ENCODE results near the gene RUFY2.
"Not testable (repeated sequence)": the region's sequence is repeated elsewhere in the genome, so short reads cannot be mapped to it uniquely, and the experiment has no call there.

RUFY2 gene

GRCh38 chr10:68327889-68328786, 78.9 kb downstream of the RUFY2 start:
- DNase-seq (ENCODE audit: low read depth in 2 of 2) = no peak

DNA sequence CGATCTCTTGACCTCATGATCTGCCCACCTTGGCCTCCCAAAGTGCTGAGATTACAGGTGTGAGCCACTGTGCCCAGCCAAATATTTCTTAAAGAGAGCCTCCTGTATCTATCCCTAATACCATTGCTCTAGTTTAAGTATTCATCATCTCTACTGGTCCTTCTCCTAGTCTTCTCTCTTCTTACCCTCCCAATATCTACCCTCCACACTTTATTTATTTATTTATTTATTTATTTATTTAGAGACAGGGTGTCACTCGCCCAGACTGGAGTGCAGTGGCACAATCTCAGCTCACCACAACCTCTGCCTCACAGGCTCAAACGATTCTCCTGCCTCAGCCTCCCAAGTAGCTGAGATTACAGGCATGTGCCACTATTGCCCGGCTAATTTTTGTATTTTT, 82.7 kb downstream of the RUFY2 start:
- not testable (repeated sequence) for DNase-seq (ENCODE audit: low read depth in 2 of 2)

DNA sequence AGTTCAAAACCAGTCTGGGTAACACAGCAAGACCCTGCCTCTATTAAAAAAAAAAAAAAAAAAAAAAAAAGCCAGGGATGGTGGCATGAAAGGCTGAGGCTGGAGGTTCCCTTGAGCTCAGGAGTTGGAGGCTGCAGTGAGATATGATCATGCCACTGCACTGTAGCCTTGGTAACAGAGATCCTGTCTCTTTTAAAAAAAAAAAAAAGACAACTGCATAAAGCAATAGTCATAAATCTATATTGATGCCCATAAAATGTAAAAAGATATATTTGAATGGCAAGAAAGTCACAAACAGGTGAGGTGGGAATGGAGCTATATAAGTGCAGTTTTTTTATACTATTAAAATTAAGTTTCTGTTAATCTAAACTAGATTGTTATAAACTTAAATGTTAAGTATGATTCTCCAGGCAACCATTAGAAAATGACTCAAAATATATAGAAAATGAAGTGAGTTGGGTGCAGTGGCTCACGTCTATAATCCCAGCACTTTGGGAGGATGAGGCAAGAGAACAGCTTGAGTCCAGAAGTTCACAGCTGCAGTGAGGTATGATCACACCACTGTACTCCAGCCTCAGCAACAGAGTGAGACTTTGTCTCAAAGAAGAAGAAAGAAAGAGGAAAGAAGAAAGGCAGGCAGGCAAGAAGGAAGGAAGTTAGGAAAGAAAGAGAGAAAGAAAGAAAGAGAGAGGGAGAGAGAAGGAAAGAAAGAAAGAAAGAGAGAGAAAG, 88.6 kb downstream of the RUFY2 start:
- no peak for DNase-seq (ENCODE audit: low read depth in 2 of 2)

- DNase-seq (ENCODE audit: low read depth in 2 of 2) = no peak
Measured at GRCh38 chr10:68315582-68315981, 91.5 kb downstream of the RUFY2 start.

- not testable (repeated sequence) for DNase-seq (ENCODE audit: low read depth in 2 of 2)
Measured at GRCh38 chr10:68314930-68315329, 92.1 kb downstream of the RUFY2 start.

DNA sequence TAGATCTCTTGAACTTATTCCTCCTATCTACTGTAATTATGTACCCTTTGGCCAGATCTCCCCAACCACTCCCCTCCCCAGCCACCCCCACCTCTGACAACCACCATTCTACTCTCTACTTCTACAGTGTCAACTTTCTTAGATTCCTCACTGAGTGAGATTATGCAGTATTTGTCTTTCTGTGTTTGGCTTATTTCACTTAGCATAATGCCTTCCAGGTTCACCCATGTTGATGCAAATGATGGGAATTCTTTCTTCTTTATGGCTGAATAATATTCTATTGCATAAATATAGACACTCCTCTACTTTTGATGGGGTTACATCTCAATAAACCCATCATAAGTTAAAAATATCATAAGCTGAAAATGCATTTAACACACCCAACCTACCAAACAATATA, 96.5 kb downstream of the RUFY2 start:
- DNase-seq (ENCODE audit: low read depth in 2 of 2) = no peak

- no peak for DNase-seq (ENCODE audit: low read depth in 2 of 2)
Measured at GRCh38 chr10:68305854-68306253, 101.2 kb downstream of the RUFY2 start.

DNA sequence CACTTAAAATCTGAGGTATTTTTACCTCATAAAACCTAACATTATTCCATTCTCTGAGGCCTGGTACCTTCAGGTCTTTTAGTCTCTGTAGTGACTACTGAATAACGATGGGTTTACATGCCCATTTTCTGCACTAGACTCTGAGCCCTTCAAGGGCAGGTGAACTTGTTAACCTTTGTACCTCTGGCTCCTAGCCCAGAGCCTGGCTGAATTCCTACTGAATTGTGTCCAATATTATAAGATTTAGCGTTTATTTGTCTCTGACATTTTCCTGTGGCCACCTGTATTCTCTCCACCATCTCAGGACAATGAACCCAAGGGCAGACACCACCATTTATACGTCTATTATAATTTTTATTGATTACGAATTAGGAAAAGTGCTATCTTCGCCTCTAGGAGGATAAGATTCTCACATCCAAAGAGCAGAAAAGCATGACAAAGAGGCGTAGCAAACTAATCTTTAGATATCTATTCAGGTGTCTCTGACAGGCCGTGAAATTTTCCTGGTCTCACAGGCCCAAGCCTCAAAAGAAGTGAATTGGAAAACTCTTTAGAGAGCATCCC, 103.1 kb downstream of the RUFY2 start:
- no peak for DNase-seq (ENCODE audit: low read depth in 2 of 2)

GRCh38 chr10:68302871-68303270, 104.2 kb downstream of the RUFY2 start:
- DNase-seq (ENCODE audit: low read depth in 2 of 2) = no peak

GRCh38 chr10:68302503-68302823, 104.6 kb downstream of the RUFY2 start:
- no peak for DNase-seq (ENCODE audit: low read depth in 2 of 2)

- DNase-seq (ENCODE audit: low read depth in 2 of 2) = no peak
Measured at GRCh38 chr10:68301790-68302502, 105.1 kb downstream of the RUFY2 start.

GRCh38 chr10:68301301-68301700, 105.8 kb downstream of the RUFY2 start:
- no peak for DNase-seq (ENCODE audit: low read depth in 2 of 2)

GRCh38 chr10:68296843-68297663, 110.0 kb downstream of the RUFY2 start:
- no peak for DNase-seq (ENCODE audit: low read depth in 2 of 2)

Data from stimulated activated CD4-positive, alpha-beta T cell treated with anti-CD3 and anti-CD28 coated beads, Interleukin-1b, Interleukin-23, amount 100 ng/mL, for 4 hours (primary cell).